HFFc6 (cell line): ENCODE measurements around the gene MYB. TPM values are rescaled to one million over a fixed set of nuclear protein-coding genes. Genes with fewer than 3 reads are reported as not detected.

ENCODE experiments used
- DNase-seq: peaks from one replicate; pipeline ENCODE4 v3.0.0-alpha.2; 2018
- H3K27ac Mint-ChIP-seq: 2 replicates; pipeline ENCODE4 v1.8.0; 2020; ENCODE audit warnings: mild to moderate bottlenecking, mixed read lengths
- H3K27me3 Mint-ChIP-seq: 2 replicates; pipeline ENCODE4 v1.8.0; 2021; ENCODE audit warnings: mild to moderate bottlenecking, moderate library complexity, mixed read lengths; ENCODE audit not compliant: insufficient read depth
- H3K36me3 Mint-ChIP-seq: 2 replicates; pipeline ENCODE4 v1.8.0; 2021; ENCODE audit warnings: low read depth, mixed read lengths
- H3K4me1 Mint-ChIP-seq: 2 replicates; pipeline ENCODE4 v1.8.0; 2020; ENCODE audit warnings: low read depth, mixed read lengths
- H3K4me3 Mint-ChIP-seq: 2 replicates; pipeline ENCODE4 v1.8.0; 2020; ENCODE audit warnings: mild to moderate bottlenecking, moderate library complexity, mixed read lengths
- H3K9me3 Mint-ChIP-seq: 2 replicates; pipeline ENCODE4 v1.8.0; 2020; ENCODE audit warnings: mild to moderate bottlenecking, mixed read lengths
- CTCF ChIP-seq: fragments of 200-600 bp; sonication (generic); IDR thresholded peaks from 2 replicates; pipeline ENCODE4 v1.5.0; 2021; ENCODE audit warnings: antibody characterized with exemption, mild to moderate bottlenecking
- total RNA-seq, 6 experiments: library from RNA; stranded (reverse); fragmentation: NEBNext Ultra II Directional; extraction: Animal tissue kit (Norgen Biotek cat#: 25700); gene quantifications; 2 replicates in 1 of 6; 3 replicates in 5 of 6; pipeline ENCODE4 v1.2.3, GENCODE V29; 2021

Gene MYB
- total RNA-seq, 6 experiments from 2014 or later = 0.17 to 0.35 (median 0.19) TPM

GRCh38 chr6:135227758-135228157 lies 46.6 kb downstream of the MYB start:
- no peak for TF ChIP-seq CTCF
- Mint-ChIP-seq H3K27me3 (peaks cover 1% of the 10 kb centered on the region; the same call in 1 of the 2 replicates), H3K4me1 (peaks cover 17% of the 10 kb centered on the region), H3K4me3 (no peak overlapping the region), H3K36me3 (no peaks in the 10 kb centered on the region), H3K9me3 (no peaks in the 10 kb centered on the region), H3K27ac (no peak overlapping the region)
- DNase-seq = no peak

- no peaks in the 10 kb centered on the region for H3K9me3 Mint-ChIP-seq
- H3K4me3 Mint-ChIP-seq = no peak overlapping the region
- TF ChIP-seq CTCF = no peak
- DNase-seq = no peak
- H3K27ac Mint-ChIP-seq = no peak overlapping the region
- H3K4me1 Mint-ChIP-seq = peaks cover 17% of the 10 kb centered on the region
- no peaks in the 10 kb centered on the region for H3K36me3 Mint-ChIP-seq
- H3K27me3 Mint-ChIP-seq = peaks cover 1% of the 10 kb centered on the region; the same call in 1 of the 2 replicates
These were observed 47.4 kb downstream of the MYB start for GRCh38 chr6:135228486-135228885.

GRCh38 chr6:135229996-135230395 lies 48.9 kb downstream of the MYB start:
- DNase-seq = no peak
- TF ChIP-seq CTCF = peak; percentile 12; the same call in 1 of the 2 replicates
- H3K9me3 Mint-ChIP-seq = no peaks in the 10 kb centered on the region
- peaks cover 1% of the 10 kb centered on the region; the same call in 1 of the 2 replicates for H3K27me3 Mint-ChIP-seq
- no peak overlapping the region for H3K4me3 Mint-ChIP-seq
- no peak overlapping the region for H3K27ac Mint-ChIP-seq
- peaks cover 17% of the 10 kb centered on the region for H3K4me1 Mint-ChIP-seq
- no peaks in the 10 kb centered on the region for H3K36me3 Mint-ChIP-seq

GRCh38 chr6:135230711-135231468 lies 49.8 kb downstream of the MYB start:
- no peaks in the 10 kb centered on the region for H3K9me3 Mint-ChIP-seq
- no peak for DNase-seq
- peaks cover 1% of the 10 kb centered on the region; the same call in 1 of the 2 replicates for H3K27me3 Mint-ChIP-seq
- peaks cover 17% of the 10 kb centered on the region for H3K4me1 Mint-ChIP-seq
- peak overlapping the region; percentile 20 for H3K27ac Mint-ChIP-seq
- H3K4me3 Mint-ChIP-seq = no peak overlapping the region
- no peaks in the 10 kb centered on the region for H3K36me3 Mint-ChIP-seq
- no peak for TF ChIP-seq CTCF

- DNase-seq = peak; percentile 13
- Mint-ChIP-seq H3K36me3 (no peaks in the 10 kb centered on the region), H3K4me3 (no peak overlapping the region), H3K4me1 (peaks cover 17% of the 10 kb centered on the region), H3K27me3 (peaks cover 3% of the 10 kb centered on the region; the same call in 1 of the 2 replicates), H3K27ac (peak overlapping the region; percentile 20), H3K9me3 (no peaks in the 10 kb centered on the region)
- TF ChIP-seq CTCF = no peak
These were observed 50.3 kb downstream of the MYB start for GRCh38 chr6:135231469-135231844.
